ENCODE measurements around the gene SPESP1. TPM values are rescaled to one million over a fixed set of nuclear protein-coding genes. Genes with fewer than 3 reads are reported as not detected.

SPESP1 gene
- total and polyA plus RNA-seq, 7 experiments from 2014 or later = 0.25 to 1.3 (median 0.63) TPM; not detected in 1

- no peaks in the 10 kb centered on the region for H3K27me3 ChIP-seq (ENCODE audit: control insufficient read depth in 2 of 2, insufficient read depth in 2 of 2, low read length in 2 of 2)
- intact Hi-C loops (cut with micrococcal nuclease) = no loop called here
- H3K9me3 ChIP-seq (ENCODE audit: control insufficient read depth in 2 of 3, low read length in 3 of 3) = no peaks in the 10 kb centered on the region
- no peak overlapping the region for H3K4me3 ChIP-seq (ENCODE audit: low read length)
- H3K27ac Mint-ChIP-seq = no peak overlapping the region
- no peak for DNase-seq
- no peaks in the 10 kb centered on the region for H3K4me1 ChIP-seq (ENCODE audit: control insufficient read depth in 2 of 2, insufficient read depth in 2 of 2, low read length in 2 of 2)
- H3K27me3 Mint-ChIP-seq = peaks cover 2 to 7% (median 5%) of the 10 kb centered on the region in 5 donors
- H3K9me3 Mint-ChIP-seq = no peaks in the 10 kb centered on the region
- no peaks in the 10 kb centered on the region for H3K36me3 ChIP-seq (ENCODE audit: control insufficient read depth in 2 of 3, insufficient read depth in 3 of 3, low read length in 3 of 3)
- no peak overlapping the region for H3K4me3 Mint-ChIP-seq
- H3K4me1 Mint-ChIP-seq = no peaks in the 10 kb centered on the region
- POLR2A ChIA-PET = no interaction called here
- no peaks in the 10 kb centered on the region for H3K36me3 Mint-ChIP-seq
- no peak for ATAC-seq
- CTCF ChIA-PET = no interaction called here
- H3K27ac ChIP-seq (ENCODE audit: low read depth, low read length) = no peak overlapping the region
Observed at GRCh38 chr15:68994981-68995761, 64.8 kb downstream of the SPESP1 start.

Other genes with a start within 250 kb of the SPESP1 start
- 100 to 1,000 TPM in 4 of 5 experiments, 10 to 100 TPM in 1; 86.1 to 229 (median 136) TPM for gene ANP32A, start 109.6 kb upstream of the SPESP1 start, total RNA-seq
- 100 to 1,000 TPM in 1 of 2 donors, 10 to 100 TPM in 1; 89.6 to 111 TPM for gene ANP32A, start 109.6 kb upstream of the SPESP1 start, polyA plus RNA-seq
- gene NOX5, start 84.2 kb downstream of the SPESP1 start, total RNA-seq = under 1 TPM in 1 of 5 experiments, not detected in 4; 0.05 TPM
- gene NOX5, start 84.2 kb downstream of the SPESP1 start, polyA plus RNA-seq = not detected
- 1 to 10 TPM; 3.0 to 6.1 (median 5.4) TPM for gene GLCE, start 230.1 kb downstream of the SPESP1 start, total RNA-seq
- gene GLCE, start 230.1 kb downstream of the SPESP1 start, polyA plus RNA-seq = 1 to 10 TPM; 8.1 to 8.8 TPM

Data from naive thymus-derived CD4-positive, alpha-beta T cell (primary cell).